Measurements from ENCODE around the gene TWF2. TPM values are rescaled to one million over a fixed set of nuclear protein-coding genes. Genes with fewer than 3 reads are reported as not detected.

The TWF2 gene
- total and polyA plus RNA-seq, 2 of the 13 experiments (the other 11 are each of a cell fraction or from before 2014, with no cell fraction given) = 45.5 to 108 TPM

- TF ChIP-seq ZNF280D (CRISPR knock-in tag; IDR thresholded peaks at IDR 0.05) = no peak
- TF ChIP-seq, protein P1, sequence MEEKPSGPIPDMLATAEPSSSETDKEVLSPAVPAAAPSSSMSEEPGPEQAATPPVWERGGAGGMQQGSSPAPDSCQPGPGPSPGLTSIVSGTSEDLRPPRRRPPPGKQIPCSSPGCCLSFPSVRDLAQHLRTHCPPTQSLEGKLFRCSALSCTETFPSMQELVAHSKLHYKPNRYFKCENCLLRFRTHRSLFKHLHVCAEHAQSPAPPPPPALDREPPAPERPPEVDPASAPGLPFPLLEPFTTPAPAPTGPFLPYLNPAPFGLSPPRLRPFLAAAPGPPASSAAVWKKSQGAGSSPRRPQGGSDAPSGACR (CRISPR knock-in tag; IDR thresholded peaks at IDR 0.05) = peak; percentile 88; the same call in 1 of the 2 replicates
- no peak for TF ChIP-seq ZNF562 (CRISPR knock-in tag; IDR thresholded peaks at IDR 0.05; ENCODE audit: borderline replicate concordance)
- peak; percentile 70 for TF ChIP-seq PHF20 (CRISPR knock-in tag; IDR thresholded peaks at IDR 0.05)
- TF ChIP-seq KLF12 (CRISPR knock-in tag; IDR thresholded peaks at IDR 0.05; ENCODE audit: borderline replicate concordance) = no peak; the same call in 1 of the 2 replicates
- 0 out of 2 replicates have a peak, but pooled peaks have one; percentile 66 for TF ChIP-seq ZNF138 (CRISPR knock-in tag; IDR thresholded peaks at IDR 0.05; ENCODE audit: low read depth)
- TF ChIP-seq ELF3 (CRISPR knock-in tag; IDR thresholded peaks at IDR 0.05) = peak; percentile 23; the same call in 1 of the 2 replicates
- no peak; the same call in 1 of the 2 replicates for TF ChIP-seq HMGXB3 (CRISPR knock-in tag; IDR thresholded peaks at IDR 0.05; ENCODE audit: borderline replicate concordance)
- peak; percentile 84 for TF ChIP-seq ZNF607 (CRISPR knock-in tag; IDR thresholded peaks at IDR 0.05; ENCODE audit: borderline replicate concordance)
- TF ChIP-seq CC2D1A (CRISPR knock-in tag; IDR thresholded peaks at IDR 0.05) = no peak
- peak; percentile 78; the same call in 1 of the 2 replicates for TF ChIP-seq HES4 (CRISPR knock-in tag; IDR thresholded peaks at IDR 0.05; ENCODE audit: borderline replicate concordance)
- TF ChIP-seq ATF1 (CRISPR knock-in tag; IDR thresholded peaks at IDR 0.05) = no peak
- TF ChIP-seq RXRA (CRISPR knock-in tag; IDR thresholded peaks at IDR 0.05) = peak; percentile 19; the same call in 1 of the 2 replicates
- no peak; the same call in 1 of the 2 replicates for TF ChIP-seq KDM2A (CRISPR knock-in tag; IDR thresholded peaks at IDR 0.05; ENCODE audit: borderline replicate concordance, low read depth)
- no peak for TF ChIP-seq ZNF121 (CRISPR knock-in tag; IDR thresholded peaks at IDR 0.05)
- no peak for TF ChIP-seq MTF1 (CRISPR knock-in tag; IDR thresholded peaks at IDR 0.05)
- TF ChIP-seq HNF4G (IDR thresholded peaks at IDR 0.05; ENCODE audit: borderline replicate concordance, low read depth, low read length) = no peak
- TF ChIP-seq HNF4G (CRISPR knock-in tag; IDR thresholded peaks at IDR 0.05; ENCODE audit: borderline replicate concordance, low read depth) = no peak
- no peak for TF ChIP-seq SNRNP70 (IDR thresholded peaks at IDR 0.05; ENCODE audit: low read depth, low read length)
- no peak; the same call in 1 of the 2 replicates for TF ChIP-seq GZF1 (CRISPR knock-in tag; IDR thresholded peaks at IDR 0.05)
- TF ChIP-seq ZNF3 (CRISPR knock-in tag; IDR thresholded peaks at IDR 0.05) = no peak
- no peak for TF ChIP-seq ZNF496 (CRISPR knock-in tag; IDR thresholded peaks at IDR 0.05; ENCODE audit: insufficient replicate concordance)
These were observed at the start of gene TWF2 (continued) for GRCh38 chr3:52238761-52239701.
